Left forelimb (tissue), 1 donor: ENCODE results near the gene PPIF.
A peak's percentile ranks its signal among the peaks of the same experiment; 100 is the strongest.

Experiments
- DNase-seq: peaks from one replicate; pipeline ENCODE4 v3.0.0-alpha.2; 2018; ENCODE audit warnings: low spot score

PPIF gene

GRCh38 chr10:79349072-79349491 lies 1.8 kb downstream of the PPIF start:
- DNase-seq: peak; percentile 34

- DNase-seq: peak; percentile 53
These were observed 2.6 kb downstream of the PPIF start for GRCh38 chr10:79349766-79350406.

GRCh38 chr10:79350407-79351154 lies 3.3 kb downstream of the PPIF start:
- DNase-seq: no peak

- no peak for DNase-seq
These were observed 4.1 kb downstream of the PPIF start for GRCh38 chr10:79351332-79351731.

GRCh38 chr10:79352035-79352877 lies 5.0 kb downstream of the PPIF start:
- DNase-seq: no peak

- DNase-seq: no peak
These were observed 5.7 kb downstream of the PPIF start for GRCh38 chr10:79353000-79353406.

GRCh38 chr10:79353726-79354125 lies 6.5 kb downstream of the PPIF start:
- no peak for DNase-seq

- DNase-seq: no peak
These were observed 6.9 kb downstream of the PPIF start for GRCh38 chr10:79354141-79354540.

GRCh38 chr10:79354615-79355014 lies 7.3 kb downstream of the PPIF start:
- DNase-seq: no peak

GRCh38 chr10:79355420-79356017 lies 8.2 kb downstream of the PPIF start:
- no peak for DNase-seq

GRCh38 chr10:79356104-79356503 lies 8.8 kb downstream of the PPIF start:
- DNase-seq: no peak

GRCh38 chr10:79357180-79357579 lies 9.9 kb downstream of the PPIF start:
- DNase-seq: no peak

- peak; percentile 31 for DNase-seq
These were observed 11.5 kb downstream of the PPIF start for GRCh38 chr10:79358811-79359210.

- DNase-seq: no peak
These were observed 12.7 kb downstream of the PPIF start for GRCh38 chr10:79359816-79360498.

GRCh38 chr10:79360499-79361342 lies 13.5 kb downstream of the PPIF start:
- DNase-seq: no peak

GRCh38 chr10:79361726-79362397 lies 14.6 kb downstream of the PPIF start:
- DNase-seq: no peak

GRCh38 chr10:79367426-79368189 lies 20.3 kb downstream of the PPIF start:
- DNase-seq: no peak

- no peak for DNase-seq
These were observed 25.6 kb downstream of the PPIF start for GRCh38 chr10:79372871-79373270.
